Left colon (tissue), 2 donors: ENCODE data around the gene TIGD7. TPM values are rescaled to one million over a fixed set of nuclear protein-coding genes. Genes with fewer than 3 reads are reported as not detected.

Source experiments
- ATAC-seq: fragments of 200-7000 bp; cut with Tn5 transposase; one replicate; pipeline ENCODE4 v1.9.1; 2020; ENCODE audit warnings: mild to moderate bottlenecking, moderate library complexity
- DNase-seq, 2 donors: peaks; one replicate each; pipeline ENCODE4 v3.0.0-alpha.2; 2020
- intact Hi-C, 2 donors: fragments of 100-400 bp; cut with DNase I in 1 of 2; cut with micrococcal nuclease in 1 of 2; formaldehyde crosslinking; loops; one replicate each; pipeline versions ENCODE4 v1.11.2 to v1.14.0; 2022; cut with DNase I, micrococcal nuclease
- long read RNA-seq: library from polyadenylated mRNA; unstranded; transcript quantifications from one replicate; pipeline ENCODE4 v2.0.0, GENCODE V29; 2021
- total RNA-seq, 2 donors: library from RNA; stranded (reverse); fragmentation: NEBNext Ultra II Directional; extraction: Animal tissue kit (Norgen Biotek cat#: 25700); gene quantifications; one replicate each; pipeline ENCODE4 v1.2.1, GENCODE V29; 2021
- donor health status: DM: no; HTN: no; CAD: no.
- donor health status: DM: yes; HTN: yes; CAD: no.

Gene TIGD7
- 1 to 10 TPM; 1.8 to 2.1 TPM for total RNA-seq
- long read RNA-seq, partial matches to known transcripts: 0 of 1 reads
- long read RNA-seq, other reads (novel, unspliced or antisense): 0 of 1 reads

- ATAC-seq (peak; percentile 99), DNase-seq (peak; percentile 89 to 90)
- intact Hi-C loops: no loop called here
Measured at GRCh38 chr16:3305109-3306068, at the start of gene TIGD7, which contains the start of gene ZNF75A. Gene TIGD7, minus strand, starts transcription at chr16:3305430. Its CDS starts 4,816 bp downstream, at chr16:3300614. Gene ZNF75A, plus strand, starts transcription at chr16:3305497. Its CDS starts 2,932 bp downstream, at chr16:3308429.

GRCh38 chr16:3349175-3349574, 43.9 kb upstream of the TIGD7 start:
- intact Hi-C loops: no loop called here
- ATAC-seq (no peak), DNase-seq (no peak)

GRCh38 chr16:3348547-3349167, 43.4 kb upstream of the TIGD7 start:
- no peak for DNase-seq
- intact Hi-C loops: no loop called here
- no peak for ATAC-seq

GRCh38 chr16:3347586-3347985, 42.4 kb upstream of the TIGD7 start:
- ATAC-seq: no peak
- intact Hi-C loops: no loop called here
- no peak for DNase-seq

- ATAC-seq (no peak), DNase-seq (no peak)
- intact Hi-C loops: no loop called here
Measured at GRCh38 chr16:3346041-3346440, 40.8 kb upstream of the TIGD7 start.

GRCh38 chr16:3328643-3329042, 23.4 kb upstream of the TIGD7 start:
- DNase-seq (peak; percentile 45 to 54), ATAC-seq (peak; percentile 99)
- intact Hi-C loops: loop anchor here in 1 of 2 donors (10.0 kb wide), 1 partner anchor 86 kb away; no protein-coding TSS in a partner anchor

GRCh38 chr16:3328104-3328503, 22.9 kb upstream of the TIGD7 start:
- intact Hi-C loops: loop anchor here in 1 of 2 donors (10.0 kb wide), 1 partner anchor 87 kb away; no protein-coding TSS in a partner anchor
- peak; percentile 48 for ATAC-seq
- no peak for DNase-seq

GRCh38 chr16:3327514-3327913, 22.3 kb upstream of the TIGD7 start:
- DNase-seq (no peak), ATAC-seq (no peak)
- intact Hi-C loops: loop anchor here in 1 of 2 donors (10.0 kb wide), 1 partner anchor 87 kb away; no protein-coding TSS in a partner anchor

- ATAC-seq (no peak), DNase-seq (no peak)
- intact Hi-C loops: loop anchor here in 1 of 2 donors (10.0 kb wide), 1 partner anchor 93 kb away; no protein-coding TSS in a partner anchor
Measured at GRCh38 chr16:3321816-3322215, 16.6 kb upstream of the TIGD7 start.

GRCh38 chr16:3317315-3317999, 12.2 kb upstream of the TIGD7 start:
- no peak for DNase-seq
- intact Hi-C loops: no loop called here
- ATAC-seq: no peak

GRCh38 chr16:3311496-3311895, 6.3 kb upstream of the TIGD7 start:
- ATAC-seq (no peak), DNase-seq (no peak)
- intact Hi-C loops: no loop called here

GRCh38 chr16:3306078-3306477, 848 bp upstream of the TIGD7 start:
- ATAC-seq: no peak
- intact Hi-C loops: no loop called here
- DNase-seq: no peak

- intact Hi-C loops: no loop called here
- DNase-seq (no peak), ATAC-seq (no peak)
Measured at GRCh38 chr16:3304370-3304769, 860 bp downstream of the TIGD7 start.

GRCh38 chr16:3295783-3296182, 9.4 kb downstream of the TIGD7 start:
- no peak for ATAC-seq
- DNase-seq: no peak
- intact Hi-C loops: no loop called here

- ATAC-seq (no peak), DNase-seq (no peak)
- intact Hi-C loops: no loop called here
Measured at GRCh38 chr16:3295209-3295608, 10.0 kb downstream of the TIGD7 start.

- ATAC-seq: no peak
- intact Hi-C loops: no loop called here
Measured at GRCh38 chr16:3292604-3293003, 12.6 kb downstream of the TIGD7 start.

GRCh38 chr16:3289998-3290673, 15.1 kb downstream of the TIGD7 start:
- intact Hi-C loops: no loop called here
- DNase-seq: no peak
- no peak for ATAC-seq

More at GRCh38 chr16:3292604-3293003, 12.6 kb downstream of the TIGD7 start:
- DNase-seq: no peak

- ATAC-seq: no peak
- no peak for DNase-seq
- intact Hi-C loops: no loop called here
Measured at GRCh38 chr16:3285131-3285530, 20.1 kb downstream of the TIGD7 start.
